Measurements from ENCODE around the gene MOBP. TPM values are rescaled to one million over a fixed set of nuclear protein-coding genes. Genes with fewer than 3 reads are reported as not detected.

Gene MOBP
- total RNA-seq = not detected in 2 replicates

GRCh38 chr3:39467394-39468107 is at the start of gene MOBP:
MOBP (plus strand) TSS chr3:39467680; CDS start chr3:39502070, 34,390 bp downstream.

Other genes starting within 250 kb of the MOBP start
- under 0.01 TPM in 1 of 2 replicates, not detected in the other for gene CX3CR1, start 187.6 kb upstream of the MOBP start, total RNA-seq
- gene CCR8, start 138.0 kb upstream of the MOBP start, total RNA-seq = not detected in 2 replicates
- 16.9 and 19.2 TPM in 2 replicates for gene SLC25A38, start 84.3 kb upstream of the MOBP start, total RNA-seq
- 2,284 and 3,404 TPM in 2 replicates for gene RPSA, start 61.0 kb upstream of the MOBP start, total RNA-seq

Measured in tracheal epithelial cell (primary cell).